ENCODE data around the gene UQCRC1.

The UQCRC1 gene

DNA sequence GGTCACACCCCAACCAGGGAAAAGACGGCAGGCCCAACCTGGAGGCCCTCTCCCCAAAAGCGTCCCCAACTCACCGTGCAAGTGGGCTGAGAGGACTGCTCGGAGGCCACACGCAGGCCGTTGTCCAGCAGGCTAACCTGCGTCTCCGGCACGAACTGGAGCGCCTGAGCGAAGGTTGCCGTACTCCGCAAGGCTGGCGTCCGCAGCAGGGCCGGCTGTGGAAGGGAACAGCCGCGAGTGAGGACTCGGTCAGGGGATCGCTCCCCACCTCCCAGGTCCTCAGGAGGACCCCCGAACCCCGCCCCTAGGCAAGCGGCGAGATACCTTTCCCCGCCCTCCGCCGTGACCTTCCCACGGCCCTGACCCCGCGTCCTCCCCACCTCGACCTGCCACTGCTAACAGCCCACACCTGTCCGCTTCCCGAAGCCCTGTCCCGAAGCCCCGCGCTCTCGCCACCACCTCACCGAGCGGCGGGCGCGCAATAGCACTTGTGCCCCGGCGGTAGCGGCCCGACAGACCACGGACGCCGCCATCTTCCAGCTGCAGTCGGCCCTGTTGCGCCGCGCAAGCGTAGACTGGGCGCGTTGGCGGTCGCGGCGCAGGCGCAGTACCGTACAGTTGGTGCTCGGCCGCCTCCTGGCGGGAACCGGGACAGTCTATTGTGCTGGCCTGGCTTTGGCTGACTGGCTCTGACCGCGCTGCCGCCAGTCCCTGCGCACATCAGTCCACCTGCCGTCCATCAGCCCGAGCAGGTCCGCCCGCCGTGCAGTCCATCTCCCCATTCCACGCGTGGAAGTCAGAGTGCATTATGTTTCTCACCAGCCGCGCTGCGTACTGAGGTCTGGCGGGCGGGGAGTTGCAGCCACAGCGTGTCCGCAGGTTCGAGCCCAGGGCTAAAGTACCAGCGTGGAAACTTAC is at the start of gene UQCRC1:
TSS of gene UQCRC1 (minus strand) at position 559 of the 918 bp plus-strand sequence. CDS start at position 533, 26 bp downstream.
- peak; percentile 88 to 89 for DNase-seq

DNA sequence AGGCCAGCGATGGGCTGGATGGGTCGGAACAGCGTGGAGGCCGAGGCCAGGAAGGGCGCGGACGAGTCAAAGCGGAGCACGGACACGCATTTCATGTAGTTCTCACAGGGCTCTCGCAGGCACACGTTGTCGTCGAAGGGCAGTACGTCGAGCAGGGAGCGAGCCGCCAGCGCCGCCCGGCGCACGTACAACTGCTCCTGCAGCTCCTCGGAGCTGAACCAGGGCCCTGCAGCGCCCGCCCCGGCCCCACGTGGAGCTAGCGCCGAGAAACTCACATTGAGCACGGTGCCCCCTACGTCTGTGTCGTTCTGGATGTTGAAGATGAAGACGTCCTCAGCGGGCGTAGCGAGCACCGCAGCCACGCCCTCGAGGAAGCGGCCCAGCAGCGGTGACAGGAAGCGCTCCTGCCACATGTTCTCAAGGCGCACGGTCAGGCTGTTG is 47.4 kb upstream of the UQCRC1 start:
- no peak for DNase-seq

DNA sequence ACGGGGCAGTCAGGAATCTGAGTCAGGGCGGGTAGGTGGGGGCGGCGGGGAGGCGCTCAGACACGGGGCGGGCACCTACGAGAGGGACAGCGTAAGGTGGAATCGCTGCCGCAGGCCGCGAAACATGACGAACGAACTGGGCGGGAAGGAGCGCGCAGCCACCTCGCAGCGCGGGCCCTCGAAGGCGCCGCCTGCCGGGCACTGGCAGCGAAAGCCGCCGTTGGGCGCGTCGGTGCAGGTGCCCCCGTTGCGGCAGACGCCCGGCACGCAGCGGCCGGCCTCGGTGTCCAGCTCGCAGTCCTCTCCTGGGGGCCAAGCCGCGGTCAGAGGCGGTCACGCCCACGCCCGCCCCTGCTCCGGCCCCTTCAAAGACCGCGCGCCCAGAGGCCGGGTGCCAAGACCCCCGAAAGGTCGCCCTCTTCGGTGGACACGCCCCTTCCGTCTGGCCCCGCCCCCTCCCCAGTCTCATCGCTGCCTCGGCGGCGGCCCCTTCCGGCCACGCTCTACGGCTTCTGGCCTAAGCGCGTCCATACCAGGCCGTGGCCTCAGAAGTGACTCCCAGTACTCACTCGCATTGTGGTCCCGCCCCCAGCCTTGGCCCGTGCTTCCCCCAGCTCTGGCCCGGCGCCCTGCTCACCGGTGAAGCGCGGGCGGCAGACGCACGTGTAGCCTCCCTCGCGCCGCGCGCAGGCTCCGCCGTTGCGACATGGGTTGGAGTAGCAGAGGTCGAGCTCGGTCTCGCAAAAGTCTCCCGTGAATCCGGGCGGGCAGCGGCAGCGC is 46.8 kb upstream of the UQCRC1 start:
- DNase-seq, result peak in 1 of 2 donors; percentile 38

DNA sequence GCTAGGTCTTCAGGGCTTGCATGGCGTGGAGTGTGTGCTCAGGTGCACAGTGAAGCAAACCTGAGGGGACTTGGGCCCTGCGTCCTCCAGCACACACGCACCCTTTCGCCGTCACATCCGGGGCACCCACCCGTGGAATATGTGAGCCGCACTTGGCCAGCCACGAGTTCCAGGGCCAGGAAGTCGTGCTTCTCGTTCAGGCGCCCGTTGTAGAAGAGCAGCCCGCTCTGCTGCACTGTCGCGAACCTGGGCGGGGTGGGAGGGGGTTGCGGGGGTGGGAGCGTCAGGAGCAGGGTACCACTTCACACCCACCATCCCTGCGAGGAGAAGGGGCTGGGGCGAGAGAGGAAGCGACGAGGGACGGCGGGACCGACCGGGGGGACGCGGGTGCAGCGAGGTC is 46.2 kb upstream of the UQCRC1 start:
- no peak for DNase-seq

DNA sequence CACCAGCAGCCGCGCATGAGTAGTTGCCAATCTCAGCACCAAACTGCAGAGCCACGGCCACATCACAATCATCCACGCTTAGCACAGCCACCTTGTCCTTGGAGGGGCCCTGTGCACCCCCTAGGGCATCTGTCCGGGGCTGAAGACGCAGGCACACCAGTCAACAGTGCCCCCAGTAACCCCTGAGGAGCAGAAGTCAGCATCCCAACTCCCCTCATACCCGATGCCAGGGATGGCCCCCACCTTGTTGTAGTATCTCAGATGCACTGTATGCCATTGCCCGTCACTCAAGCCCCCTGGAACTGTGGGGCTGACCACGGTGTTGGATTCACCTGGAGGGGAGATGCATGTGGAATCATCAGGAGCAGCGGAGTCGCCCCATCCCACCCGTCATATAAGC is 45.6 kb upstream of the UQCRC1 start:
- no peak for DNase-seq

DNA sequence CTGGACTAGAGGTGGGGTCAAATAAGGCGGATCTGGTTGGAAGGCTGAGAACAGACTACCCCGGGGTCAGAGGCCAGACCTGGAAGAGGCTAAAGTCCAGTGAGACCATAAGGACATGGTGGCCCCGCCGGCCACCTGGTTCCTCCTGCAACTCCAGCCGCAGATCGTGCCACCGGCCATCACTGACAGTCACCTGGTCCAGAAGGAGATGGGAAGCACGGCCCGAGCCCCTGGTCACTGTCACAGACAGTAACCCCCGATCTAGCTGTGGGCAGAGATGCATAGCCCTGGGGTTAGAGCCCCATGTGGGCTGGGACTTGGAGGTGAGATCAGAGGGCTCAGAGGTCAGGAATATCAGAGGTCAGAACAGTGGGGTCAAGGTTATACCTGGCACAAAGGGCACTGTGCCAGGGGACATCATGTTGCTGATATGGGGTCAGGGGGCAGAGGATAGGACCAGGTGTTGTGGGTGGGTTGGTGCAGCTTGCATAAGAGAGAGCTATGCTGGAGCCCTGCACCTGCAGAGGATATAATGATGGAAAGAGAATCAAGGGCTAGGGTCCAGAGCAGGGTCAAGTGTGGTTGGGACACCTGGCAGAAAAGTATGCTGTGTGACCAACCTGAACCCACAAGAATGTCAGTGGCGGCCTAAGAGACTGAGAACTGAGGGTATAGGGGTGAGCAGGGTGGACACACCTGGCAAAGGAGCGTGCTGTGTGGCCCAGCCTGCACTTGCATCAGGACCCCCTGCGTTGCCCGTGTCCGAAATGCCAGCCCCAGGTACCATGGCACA is 43.7 kb upstream of the UQCRC1 start:
- no peak for DNase-seq

DNA sequence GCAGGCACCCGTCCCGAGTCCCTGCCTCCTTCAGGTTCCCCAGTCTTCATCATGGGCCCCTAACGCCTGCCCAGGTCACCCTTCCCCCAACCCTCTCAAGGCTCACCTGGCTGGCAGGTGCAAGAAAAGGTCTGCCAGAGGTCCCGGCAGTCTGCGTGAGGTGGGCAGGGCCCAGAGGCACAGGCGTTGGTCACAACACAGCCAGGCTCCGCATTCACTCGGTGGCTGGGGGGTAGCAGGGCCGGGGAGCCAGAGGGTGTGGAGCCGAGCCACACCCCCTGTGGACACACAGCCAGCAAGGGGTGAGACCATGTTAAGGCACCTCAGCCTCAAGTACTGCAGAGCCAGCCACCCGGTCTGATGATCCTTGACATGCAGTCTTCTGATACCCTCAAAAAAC is 42.3 kb upstream of the UQCRC1 start:
- DNase-seq, result no peak

DNA sequence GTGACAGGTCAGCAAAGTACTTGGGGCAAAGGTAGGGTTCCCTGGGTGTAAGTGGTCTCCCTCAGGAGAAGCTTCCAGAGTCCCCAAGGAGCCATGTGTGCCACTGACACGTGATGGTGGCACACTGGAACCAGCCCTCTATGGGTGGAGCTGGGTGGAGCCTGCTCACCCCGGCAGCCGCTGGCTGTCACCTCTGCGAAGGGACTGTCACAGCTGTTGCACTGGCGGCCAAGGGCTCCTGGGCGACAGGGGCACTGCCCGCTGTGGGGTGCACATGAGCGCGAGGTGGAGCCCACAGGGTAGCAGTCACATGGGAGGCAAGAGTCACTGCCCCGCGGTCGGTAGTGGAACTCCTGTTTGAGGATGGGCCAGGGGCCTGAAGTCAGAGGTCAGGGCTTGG is 41.3 kb upstream of the UQCRC1 start:
- no peak for DNase-seq

DNA sequence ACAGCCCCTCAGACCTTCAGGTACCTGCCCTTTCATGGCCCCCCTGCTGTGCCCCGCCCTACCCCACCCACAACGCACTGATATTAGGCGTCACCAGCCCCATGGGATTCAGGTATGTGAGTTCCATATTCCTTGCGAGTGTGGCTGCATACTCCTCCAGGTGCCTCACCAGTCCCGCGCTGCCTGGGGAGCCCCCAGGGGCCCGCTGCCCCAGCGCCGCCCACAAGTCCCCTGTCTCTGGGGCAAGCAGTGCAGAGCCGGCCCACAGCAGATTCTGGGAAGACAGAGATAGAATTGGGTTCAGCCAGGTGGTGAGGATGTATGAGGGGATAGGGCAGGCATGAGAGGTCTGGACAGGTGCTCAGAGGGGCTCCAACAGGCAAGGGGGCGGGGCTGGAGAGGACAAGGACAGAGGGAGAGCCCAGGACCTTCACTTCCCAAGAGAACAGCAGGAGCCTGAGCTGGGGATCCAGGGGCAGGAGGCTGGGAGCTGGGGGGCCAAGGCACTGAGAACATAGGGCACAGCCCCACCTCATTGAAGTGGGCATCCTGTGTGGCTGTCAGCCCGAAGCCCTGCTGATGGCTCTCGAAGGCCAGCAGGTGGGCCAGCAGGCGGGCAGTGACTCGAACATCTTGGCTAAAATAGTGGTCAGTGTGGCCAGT is 38.9 kb upstream of the UQCRC1 start:
- DNase-seq, result no peak

DNA sequence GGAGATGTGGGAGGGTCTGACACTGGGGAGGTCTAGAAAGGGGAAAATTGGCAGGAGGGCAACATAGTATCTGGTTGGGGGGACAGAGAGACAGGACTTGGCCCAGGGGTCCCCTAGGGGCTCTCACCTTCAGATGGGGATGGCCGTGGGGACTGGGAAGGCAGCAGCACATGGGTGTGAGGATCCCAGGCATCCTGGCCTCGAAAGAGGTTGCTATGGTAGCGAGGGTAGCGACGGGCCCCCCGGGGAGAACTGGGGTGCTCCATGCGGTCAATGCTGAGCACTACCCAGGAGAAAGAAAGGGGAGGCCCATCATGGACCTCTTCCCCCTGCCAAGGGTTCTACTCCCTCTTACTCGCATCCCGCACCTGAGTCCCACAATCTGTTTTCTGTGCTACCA is 38.3 kb upstream of the UQCRC1 start:
- no peak for DNase-seq

DNA sequence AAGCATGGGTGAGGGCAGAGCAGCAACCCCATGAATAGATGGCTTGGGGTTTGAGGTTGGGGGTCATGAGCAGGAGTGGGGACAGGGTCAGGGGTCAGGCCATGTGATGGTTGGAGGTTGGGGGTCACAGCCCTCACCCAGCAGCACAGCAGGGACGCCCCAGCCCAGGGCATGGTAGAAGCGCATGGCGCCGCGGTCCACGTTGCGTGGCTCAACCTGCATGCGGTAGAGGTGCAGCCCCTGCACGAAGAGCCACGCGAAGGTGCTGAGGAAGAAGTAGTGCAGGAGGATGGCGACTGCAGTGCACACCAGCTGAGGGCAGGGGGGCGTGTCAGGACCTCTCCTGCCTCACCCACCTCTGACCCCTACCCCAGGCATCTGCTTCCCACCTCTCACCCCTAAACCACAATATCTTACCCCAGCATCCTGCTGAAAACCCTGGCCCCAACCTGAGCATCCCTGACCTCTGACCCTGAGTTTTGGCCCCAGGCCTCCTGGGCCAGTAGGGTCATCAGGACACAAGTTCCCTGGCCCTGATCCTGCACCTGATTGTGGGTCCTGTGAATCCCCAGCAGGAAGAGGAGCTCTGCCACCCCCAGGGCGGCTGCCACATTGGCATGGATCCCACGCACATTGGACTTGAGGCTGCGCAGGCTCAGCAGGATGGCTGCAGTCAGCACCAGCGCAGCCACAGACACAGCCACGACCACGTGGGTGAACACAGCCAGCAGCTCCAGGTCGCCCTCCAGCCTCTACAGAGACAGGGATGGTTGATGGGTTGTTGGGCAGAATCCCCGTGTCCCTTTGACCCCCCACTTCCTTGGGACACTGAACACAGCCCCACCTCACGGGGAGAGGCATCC is 35.7 kb upstream of the UQCRC1 start:
- no peak for DNase-seq

DNA sequence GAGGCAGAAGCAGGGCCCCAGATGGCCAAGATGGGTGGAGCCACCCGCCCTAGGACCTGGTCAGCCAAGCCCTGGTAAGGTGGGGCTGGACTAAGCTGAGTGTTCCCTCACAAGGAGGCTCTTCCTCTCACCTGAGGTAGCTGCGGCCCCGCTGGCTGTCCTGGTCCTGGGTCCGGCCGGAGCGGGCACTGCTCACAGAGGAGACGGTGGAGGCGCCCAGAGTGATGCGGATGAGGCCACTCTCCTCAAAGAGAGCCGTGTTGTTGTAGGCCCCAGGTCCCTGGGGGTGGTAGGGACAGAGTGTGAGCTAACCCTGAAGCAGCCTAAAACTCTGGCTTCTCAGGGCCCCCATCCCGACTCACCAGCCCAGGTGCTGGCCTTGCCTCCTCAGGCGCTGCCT is 33.2 kb upstream of the UQCRC1 start:
- DNase-seq, result no peak

DNA sequence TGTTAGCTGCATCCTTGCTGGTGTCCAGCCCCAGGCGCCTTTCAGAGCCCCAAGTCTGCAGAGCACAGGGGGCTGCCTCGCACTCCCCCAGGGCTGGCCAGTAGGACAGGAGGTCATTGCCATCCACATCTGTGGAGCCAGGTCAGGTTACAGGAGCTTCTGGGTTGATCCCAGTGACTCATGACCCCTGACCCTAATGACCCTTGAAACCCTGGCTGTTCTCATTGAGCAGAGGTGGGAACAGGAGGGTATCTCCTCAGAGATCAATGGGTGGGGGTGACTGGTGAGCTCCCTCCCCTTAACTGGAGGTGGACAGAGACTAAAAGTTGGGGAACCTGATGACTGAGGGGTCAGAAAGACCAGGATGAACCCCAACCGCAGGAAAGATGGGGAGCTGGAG is 31.9 kb upstream of the UQCRC1 start:
- DNase-seq, result no peak

DNA sequence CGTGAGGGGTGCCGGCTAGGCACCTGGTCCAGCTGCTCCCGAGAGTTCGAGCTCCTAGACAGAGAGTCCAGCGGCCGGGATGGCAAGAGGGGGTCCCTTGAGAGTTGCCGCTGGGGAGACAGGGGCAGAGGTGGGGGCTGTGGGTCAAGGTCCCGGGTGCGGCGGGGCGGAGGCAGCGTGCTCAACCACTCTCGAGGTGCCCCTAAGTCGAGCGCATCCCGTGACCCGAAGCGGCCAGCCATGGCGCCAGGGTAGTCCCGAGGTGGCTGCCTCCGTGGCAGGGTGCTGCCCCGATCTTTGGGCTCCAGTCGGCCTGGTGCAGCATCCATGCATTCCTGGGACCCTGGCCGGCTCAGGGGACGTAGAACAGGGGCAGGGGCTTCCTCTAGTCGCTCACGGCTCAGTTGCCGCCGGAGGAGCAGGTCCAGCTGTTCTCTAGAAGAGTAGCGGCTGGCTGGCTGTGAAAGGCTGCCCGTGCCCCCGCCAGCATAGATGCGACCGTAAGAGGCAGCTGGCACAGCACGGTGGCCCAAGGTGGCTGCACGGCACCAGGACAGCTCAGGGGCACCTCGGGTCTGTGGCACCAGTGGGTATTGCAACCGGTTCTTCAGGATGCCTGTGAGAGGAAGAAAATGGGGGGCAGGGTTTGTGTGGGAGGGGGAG is 30.6 kb upstream of the UQCRC1 start:
- no peak for DNase-seq

DNA sequence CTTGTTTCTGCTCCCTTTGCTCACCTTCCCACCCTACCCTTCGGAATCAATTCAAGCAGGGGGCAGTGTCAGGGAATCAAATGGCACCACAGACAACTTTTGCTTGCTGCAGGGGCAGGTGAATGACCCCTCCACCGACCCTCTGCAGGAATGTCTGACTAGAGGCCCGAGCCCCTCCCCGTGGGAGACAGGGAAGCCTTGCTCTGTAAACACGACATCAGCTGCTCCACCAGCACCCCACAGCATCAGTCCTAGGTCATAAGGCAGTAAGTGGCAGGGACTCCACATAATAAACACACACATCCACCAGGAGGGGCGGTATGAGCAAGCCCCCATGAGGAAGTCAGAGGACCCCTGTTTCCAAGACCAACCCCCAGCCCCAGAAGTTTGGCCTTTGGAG is 27.9 kb upstream of the UQCRC1 start:
- DNase-seq, result no peak

DNA sequence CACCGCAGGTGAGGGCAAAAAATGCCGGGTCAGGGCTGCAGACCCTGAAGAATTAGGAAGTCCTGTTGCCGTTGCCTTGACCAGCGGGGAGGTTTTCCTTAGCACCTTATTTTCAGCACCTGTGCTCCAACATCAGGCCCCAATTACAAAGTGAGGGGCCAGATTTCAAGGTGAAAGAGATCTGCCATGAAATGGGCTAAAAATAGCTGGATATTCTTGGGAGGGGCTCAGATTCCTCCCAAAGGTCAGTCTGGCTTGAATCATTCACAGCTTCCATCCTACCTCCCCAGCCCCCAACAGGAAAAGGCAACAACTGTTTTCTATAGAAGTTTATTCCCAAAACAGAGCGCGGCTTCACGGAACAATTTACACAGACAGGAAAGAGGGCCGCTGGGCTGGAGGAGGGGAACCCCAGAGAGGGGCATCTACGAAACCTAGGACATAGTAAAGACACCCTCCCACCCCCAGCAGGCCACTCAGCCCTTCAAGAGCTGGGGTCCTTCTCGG is 26.8 kb upstream of the UQCRC1 start:
- DNase-seq, result no peak

DNA sequence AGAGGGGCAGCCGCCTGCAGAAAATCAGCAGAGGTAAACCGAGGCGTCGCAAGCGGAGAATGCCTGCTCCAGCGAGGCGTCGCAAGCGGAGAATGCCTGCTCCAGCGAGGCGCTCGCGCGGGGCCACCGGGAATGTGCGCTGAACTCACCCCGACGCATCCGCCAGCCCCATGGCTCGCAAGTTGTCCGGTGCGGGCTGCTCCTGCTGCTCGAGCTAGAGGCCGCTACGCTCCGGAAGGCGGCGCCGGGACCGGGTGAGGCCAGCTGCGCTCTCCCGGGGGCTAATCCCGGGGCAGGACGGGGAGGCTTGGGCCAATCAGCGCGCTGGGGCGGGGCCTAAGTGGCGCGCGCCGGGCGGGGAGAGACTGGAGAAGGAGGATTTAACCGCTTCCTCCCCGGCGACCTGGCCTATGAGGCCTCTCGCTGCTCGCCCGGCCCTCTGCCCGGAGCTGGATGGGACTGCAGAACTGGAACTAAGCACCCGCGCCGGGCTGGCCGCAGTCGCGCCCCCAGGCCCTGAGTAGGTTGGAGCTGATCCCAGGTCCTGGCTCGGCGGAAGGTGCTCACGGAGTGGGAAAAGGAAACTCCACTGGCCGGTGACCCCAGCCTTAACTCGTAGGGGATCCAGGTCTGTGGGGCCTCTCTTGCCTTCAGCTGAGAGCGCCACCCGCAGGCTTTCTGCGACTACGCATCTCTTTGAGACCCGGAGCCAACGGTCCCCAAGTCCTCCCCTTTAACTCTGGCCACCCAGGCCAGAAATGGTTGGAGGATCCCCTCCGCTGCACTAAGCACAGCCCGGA is 26.0 kb upstream of the UQCRC1 start, which contains the start of gene SLC26A6:
TSS of gene SLC26A6 (minus strand) at position 240 of the 800 bp plus-strand sequence. CDS start at position 172, 68 bp downstream.
- peak; percentile 95 to 97 for DNase-seq

DNA sequence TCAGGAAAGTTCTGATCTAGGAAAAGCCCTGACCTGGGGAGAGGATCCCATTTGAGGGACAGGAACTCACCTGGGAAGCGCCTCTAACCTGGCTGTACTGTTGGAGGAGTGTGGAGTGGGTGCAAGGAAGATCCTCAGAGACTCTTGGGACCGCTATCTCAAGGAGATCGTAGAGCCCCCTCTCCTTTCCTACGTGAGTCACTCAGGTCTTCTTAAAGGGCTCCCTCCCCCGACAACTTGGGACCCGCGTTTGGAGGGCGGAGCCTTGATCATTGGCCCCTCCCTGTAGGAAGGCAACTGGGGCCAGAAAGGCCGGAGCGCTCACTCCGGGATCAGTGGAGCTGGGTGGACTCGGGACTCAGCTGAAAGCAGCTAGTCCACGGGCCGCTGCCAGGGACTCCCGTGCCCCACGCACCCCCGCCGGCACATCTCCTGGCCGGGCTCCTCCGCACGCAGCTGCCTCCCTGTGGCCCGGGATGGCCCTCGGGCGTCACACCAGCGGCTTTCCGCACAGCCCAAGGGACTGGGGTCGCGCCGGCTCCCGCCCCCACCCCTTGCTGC is 25.3 kb upstream of the UQCRC1 start:
- no peak for DNase-seq

DNA sequence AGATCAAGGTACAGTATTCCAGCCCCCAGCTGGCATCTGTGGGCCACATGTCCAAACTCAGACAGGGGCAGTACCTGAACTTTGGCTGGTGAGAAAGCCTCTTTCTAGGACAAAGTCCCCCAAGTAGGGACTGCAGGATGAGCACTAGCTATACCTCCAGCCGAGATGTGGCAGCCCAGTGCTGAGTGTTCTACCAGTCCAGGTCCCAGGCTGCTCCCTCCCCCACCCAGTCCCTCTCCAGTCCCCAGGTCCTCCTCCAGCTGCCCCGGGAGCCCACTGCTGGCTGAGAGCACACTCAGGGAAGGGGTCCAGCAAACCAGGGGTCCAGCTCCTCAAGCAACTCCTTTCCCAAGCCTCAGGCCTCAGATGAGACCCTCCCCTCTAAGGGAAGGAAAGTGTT is 24.3 kb upstream of the UQCRC1 start:
- no peak for DNase-seq
